ENCODE measurements around the gene PVALB.
A peak's percentile ranks its signal among the peaks of the same experiment; 100 is the strongest.

PVALB gene

GRCh38 chr22:36816636-36817524 lies at the start of gene PVALB:
Gene PVALB (minus strand): TSS chr22:36817035. CDS start chr22:36817005, 30 bp downstream.
- DNase-seq: no peak

- DNase-seq: no peak
Observed at GRCh38 chr22:36865346-36865745, 48.5 kb upstream of the PVALB start.

GRCh38 chr22:36864454-36865215 lies 47.8 kb upstream of the PVALB start:
- no peak for DNase-seq

DNA sequence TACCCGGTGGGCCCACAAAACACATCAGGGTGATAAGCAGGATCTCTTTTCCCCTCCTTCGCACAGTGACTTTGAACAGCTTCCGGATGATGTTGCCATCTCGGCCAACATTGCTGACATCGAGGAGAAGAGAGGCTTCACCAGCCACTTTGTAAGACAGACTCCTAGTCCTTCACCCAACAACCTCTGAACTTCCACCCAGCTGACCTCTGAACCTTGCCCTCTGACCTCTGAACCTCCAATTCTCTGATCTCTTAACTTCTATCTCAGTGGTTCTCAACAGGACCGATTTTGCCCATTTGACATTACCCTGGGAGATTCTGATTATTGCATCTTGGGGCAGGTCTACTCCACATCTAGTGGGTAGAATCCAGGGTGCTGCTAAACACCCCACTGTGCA lies 47.1 kb upstream of the PVALB start:
- DNase-seq: no peak

- no peak for DNase-seq
Observed at GRCh38 chr22:36863281-36863680, 46.4 kb upstream of the PVALB start.

DNA sequence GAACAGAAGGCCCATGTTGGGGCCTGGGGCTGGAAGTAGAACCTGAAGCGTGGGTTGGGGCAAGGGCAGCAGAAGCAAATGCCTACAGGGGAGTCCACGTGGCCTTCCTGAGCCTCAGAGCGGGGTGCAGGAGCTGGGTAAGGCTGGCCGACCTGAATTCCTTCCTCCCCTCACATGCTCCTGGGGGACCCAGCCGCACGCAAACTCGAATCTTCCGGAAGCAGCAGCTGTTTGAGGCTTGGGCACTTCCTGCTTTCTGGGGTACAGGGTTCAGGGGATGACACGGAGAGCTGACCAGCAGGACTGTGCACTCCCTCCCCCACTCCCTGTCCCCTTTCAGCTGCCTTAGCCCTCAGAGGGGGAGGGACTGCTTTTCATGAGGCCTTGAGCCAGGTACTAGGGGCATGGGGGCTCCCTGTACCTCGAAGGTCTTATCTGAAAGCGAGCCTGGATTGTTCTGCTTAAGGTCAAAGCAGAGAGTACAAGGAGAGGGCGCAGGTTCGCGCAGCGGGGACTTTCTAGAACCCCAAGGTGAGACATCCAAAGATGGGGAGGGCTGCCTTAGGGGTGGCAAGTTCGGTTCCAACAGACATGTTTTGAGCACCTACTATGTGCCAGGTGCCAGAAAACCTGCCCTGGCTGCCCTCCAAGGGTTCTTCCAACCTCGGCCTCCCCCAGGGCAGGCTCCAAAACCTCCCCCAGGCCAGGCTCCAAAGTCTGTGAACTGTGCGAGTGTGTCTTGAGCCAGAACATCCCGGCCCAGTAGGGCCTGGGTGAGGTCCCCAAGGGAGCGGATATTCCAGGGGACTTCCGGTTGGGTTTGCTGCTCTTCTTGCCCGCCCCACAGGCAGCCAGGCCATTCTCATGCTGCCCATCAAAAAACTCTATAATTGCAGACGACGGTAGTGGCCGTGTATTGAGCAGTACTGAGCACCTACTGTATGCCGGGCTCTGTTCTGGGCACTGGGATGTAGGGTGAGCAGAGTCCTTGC lies 45.7 kb upstream of the PVALB start:
- DNase-seq: no peak

- no peak for DNase-seq
Observed at GRCh38 chr22:36860821-36861659, 44.2 kb upstream of the PVALB start, which contains the start of gene NCF4. Gene NCF4 (plus strand): TSS chr22:36861006. CDS start chr22:36861172, 166 bp downstream.

GRCh38 chr22:36860438-36860820 lies 43.6 kb upstream of the PVALB start:
- no peak for DNase-seq

DNA sequence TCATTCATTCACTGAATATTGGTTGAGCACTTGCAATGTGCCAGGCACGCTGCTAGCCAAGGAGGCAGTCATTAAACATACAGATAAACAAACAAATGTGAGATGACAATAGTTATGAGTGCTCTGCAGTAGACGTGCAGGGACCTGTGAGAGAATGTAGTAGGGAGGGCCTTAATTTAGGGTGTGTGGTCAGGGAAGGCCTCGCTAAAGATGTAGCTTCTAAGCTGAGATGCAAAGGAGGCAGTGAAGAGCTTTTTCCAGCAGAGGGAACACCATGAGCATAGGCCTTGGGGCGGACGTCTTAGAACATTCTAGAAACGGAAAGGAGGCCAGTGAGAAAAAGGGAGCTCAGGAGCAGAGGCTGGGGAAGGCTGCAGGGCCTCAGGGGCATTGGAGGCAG lies 43.2 kb upstream of the PVALB start:
- no peak for DNase-seq

GRCh38 chr22:36858966-36859365 lies 42.1 kb upstream of the PVALB start:
- no peak for DNase-seq

- no peak for DNase-seq
Observed at GRCh38 chr22:36858156-36858555, 41.3 kb upstream of the PVALB start.

- DNase-seq: no peak
Observed at GRCh38 chr22:36856792-36857135, 39.9 kb upstream of the PVALB start.

GRCh38 chr22:36856121-36856791 lies 39.4 kb upstream of the PVALB start:
- DNase-seq: peak; percentile 77

DNA sequence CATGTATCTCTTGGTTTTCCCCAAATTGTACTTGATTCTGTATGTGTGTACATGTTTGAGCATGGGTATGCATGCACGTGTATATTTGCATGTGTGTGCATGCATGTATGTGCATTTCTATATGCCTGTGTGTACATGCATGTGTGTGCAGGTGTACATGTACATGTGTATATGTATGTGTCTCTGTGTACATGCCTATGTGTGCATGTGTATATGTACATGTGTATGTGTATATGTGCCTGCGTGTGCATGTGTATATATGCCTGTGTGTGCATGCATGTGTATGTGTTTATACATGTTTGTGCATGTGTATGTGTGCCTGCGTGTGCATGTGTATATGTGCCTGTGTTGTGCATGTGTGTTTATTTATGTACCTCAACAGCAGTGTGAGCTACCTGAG lies 38.6 kb upstream of the PVALB start:
- DNase-seq: no peak

- no peak for DNase-seq
Observed at GRCh38 chr22:36853407-36854099, 36.7 kb upstream of the PVALB start.

GRCh38 chr22:36852056-36852973 lies 35.5 kb upstream of the PVALB start:
- no peak for DNase-seq

DNA sequence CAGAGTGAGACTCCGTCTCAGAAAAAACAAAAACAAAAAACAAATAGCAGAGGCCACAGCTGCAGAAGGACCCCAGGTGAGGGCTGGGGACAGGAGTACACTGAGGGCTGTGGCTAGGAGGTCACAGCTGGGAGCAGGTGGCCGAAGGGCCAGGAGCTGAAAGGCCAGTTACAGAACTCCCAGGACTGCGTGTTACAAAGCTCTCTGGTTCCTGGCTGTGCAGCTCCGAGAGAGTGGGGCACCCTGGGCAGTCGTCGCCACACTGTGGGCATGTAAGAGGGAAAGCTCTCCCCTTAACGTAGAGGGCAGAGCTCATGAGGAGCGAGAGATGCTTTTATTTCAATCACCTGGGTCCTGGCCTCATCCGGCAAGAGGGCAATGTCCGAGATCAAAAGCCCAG lies 33.8 kb upstream of the PVALB start:
- no peak for DNase-seq

DNA sequence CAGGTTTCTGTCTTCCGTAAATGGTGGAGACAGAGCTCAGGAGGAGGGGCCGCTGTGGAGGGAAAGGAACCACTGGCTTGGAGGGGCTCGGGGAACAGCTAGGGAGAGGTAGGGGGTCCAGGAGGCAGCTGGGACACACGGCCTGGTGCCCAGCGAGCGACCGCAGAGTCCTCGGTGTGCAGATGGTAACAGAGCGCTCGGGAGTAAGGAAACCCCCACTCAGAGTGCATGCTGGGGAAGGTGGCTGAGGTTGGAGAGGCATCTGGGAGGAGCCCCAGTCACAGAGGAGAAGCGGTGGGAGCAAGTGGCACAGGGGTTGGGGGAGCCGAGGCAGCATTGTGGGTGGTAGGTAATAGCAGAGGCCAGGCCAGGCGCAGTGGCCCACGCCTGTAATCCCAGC lies 33.2 kb upstream of the PVALB start:
- no peak for DNase-seq

DNA sequence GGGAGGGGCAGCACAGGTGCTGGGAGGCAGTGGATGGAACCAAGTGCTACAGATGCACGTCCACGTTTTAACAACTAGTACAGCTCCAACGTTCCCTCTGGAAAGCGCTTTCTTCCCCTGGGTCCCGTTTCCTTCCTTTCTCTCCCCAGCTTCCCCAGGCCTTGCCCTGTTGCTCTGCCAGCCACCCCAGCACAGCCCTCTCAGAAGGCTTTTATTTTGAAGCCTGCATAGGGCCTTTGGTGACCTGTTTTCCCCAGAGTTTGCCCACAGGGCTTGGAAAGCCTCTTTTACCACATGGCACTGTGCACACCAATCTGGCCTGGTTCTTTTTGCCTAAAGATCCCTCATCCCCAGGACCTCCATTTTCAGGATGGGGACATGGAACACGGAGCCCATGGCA lies 30.1 kb upstream of the PVALB start:
- no peak for DNase-seq

- DNase-seq: no peak
Observed at GRCh38 chr22:36846271-36846670, 29.4 kb upstream of the PVALB start.
